ENCODE data around the gene TBCC.
A peak's percentile ranks its signal among the peaks of the same experiment; 100 is the strongest.
"Not testable (repeated sequence)": the region's sequence is repeated elsewhere in the genome, so short reads cannot be mapped to it uniquely, and the experiment has no call there.

TBCC gene, protein sequence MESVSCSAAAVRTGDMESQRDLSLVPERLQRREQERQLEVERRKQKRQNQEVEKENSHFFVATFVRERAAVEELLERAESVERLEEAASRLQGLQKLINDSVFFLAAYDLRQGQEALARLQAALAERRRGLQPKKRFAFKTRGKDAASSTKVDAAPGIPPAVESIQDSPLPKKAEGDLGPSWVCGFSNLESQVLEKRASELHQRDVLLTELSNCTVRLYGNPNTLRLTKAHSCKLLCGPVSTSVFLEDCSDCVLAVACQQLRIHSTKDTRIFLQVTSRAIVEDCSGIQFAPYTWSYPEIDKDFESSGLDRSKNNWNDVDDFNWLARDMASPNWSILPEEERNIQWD

DNA sequence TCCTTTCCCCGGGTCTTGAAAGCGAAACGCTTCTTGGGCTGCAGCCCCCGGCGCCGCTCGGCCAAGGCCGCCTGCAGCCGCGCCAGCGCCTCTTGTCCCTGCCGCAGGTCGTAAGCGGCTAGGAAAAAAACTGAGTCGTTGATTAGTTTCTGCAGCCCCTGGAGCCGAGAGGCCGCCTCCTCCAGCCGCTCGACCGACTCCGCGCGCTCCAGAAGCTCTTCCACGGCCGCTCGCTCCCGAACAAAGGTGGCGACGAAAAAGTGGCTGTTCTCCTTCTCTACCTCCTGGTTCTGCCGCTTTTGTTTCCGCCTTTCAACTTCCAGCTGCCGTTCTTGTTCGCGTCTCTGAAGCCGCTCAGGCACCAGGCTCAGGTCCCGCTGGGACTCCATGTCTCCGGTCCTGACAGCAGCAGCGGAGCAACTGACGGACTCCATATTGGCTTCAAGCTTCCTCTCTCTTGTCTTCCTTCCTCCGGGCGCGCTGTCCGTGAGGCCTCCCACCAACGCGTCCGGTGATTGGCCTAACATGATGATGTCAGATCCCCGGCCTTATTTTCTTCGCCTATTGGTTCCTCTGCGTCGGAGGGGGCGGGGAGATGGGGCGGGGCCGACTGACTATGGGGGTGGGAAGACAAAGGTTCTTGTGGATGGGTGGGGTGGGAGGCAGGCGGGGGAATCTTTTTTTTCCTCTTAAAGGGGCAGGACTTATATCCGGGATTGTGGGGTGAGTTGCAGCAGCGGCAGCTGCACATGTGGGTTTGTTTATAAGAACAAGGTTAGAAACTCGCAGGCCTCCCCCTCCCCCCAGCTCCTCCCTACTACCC, at the start of gene TBCC:
Gene TBCC (minus strand): TSS at position 464 of the 823 bp plus-strand sequence. CDS start 30 bp downstream, at position 434.
- peak; percentile 99 for DNase-seq

DNA sequence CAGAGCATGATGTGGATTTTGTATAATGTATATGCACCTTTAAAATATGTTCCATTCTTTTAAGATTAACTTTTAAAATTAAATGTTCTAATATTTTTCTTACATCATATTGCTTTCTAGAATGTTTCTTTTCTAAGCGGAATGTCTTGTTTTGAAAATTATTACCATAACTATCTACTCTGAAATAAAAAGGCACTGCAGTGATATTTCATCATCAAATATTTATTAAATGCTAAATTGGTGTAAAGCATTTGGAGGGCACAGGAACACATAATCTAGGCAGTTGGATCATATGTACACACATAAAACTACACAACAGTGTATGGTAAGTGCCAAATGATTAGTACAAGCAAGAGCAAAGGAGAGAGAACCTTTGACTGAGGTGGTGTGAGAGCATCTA, 49.7 kb upstream of the TBCC start:
- no peak for DNase-seq

DNA sequence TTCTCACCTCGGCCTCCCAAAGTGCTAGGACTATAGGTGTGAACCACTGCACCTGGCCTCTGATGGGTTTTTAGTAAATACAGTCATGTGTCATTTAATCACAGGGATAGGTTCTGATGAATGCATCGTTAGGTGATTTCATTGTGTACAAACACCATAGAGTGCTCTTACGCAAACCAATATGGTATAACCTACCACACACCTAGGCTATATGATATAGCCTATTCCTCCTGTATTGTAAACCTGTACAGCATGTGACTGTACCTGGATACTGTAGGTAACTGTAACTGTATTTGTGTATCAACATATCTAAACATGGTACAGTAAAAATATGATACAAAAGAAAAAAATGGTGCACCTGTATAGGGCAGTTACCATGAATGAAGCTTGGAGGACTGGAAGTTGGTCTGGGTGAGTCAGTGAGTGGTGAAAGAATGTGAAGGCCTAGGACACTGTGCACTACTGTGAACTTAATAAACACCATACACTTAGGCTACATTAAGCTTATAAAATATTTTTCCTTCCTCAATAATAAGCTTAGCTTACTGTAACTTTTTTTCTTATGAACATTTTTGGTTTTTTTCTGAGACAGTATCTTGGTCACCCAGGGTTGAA, 45.9 kb upstream of the TBCC start:
- no peak for DNase-seq

DNA sequence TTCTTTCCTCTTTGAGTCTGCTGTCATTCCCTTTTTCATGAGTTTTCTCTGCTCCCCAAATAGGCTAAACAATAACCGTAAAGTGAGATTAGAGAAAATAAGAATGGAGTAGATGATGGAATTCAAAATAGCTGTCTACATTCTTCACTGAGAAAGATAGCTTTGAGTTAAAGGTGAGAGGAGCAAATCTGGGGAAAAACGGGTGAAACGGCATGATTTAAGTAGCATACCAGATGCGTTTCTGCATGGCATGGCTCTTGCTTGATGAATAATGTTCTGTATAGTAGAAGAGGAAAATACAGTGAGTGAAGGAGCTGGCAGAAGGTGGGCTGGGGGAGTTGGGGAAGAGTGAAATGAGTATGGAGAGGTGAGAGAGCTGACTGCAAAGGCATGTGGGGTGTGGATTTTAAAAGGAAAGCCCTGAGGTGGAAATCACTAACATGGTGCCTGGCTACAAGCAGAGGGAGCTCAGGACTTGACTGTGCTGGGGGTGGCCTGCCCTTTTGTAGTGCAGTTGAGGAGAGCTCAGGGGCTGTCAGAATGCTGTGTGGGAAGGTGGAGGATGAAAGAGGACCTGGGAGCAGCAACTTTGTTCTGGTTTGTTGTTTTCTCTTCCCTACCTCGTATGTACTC, 44.8 kb upstream of the TBCC start:
- peak; percentile 77 for DNase-seq

- no peak for DNase-seq
Measured at GRCh38 chr6:42788671-42789070, 42.8 kb upstream of the TBCC start.

- no peak for DNase-seq
Measured at GRCh38 chr6:42787063-42787472, 41.2 kb upstream of the TBCC start.

DNA sequence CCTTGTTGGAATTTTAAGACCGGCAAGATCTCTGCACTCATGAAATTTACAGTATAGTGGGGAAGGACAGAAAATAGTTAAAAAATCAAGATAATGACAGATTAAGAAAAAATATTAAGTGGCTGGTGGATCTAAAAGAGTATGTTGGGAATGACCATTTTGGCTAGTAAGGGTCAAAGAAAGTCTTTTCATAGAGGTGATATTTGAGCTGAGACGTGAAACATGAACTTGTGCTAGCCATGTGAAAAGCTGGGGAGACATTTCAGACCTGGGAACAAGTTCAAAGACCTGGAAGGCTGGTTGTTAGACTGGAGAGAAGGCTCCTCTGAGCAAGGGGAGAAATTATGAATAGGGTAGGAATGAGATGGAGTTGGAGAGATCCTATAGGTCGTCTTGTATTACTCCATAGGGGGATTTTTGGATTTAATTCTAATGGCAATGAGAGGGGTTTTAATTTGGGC, 40.7 kb upstream of the TBCC start:
- DNase-seq = no peak

DNA sequence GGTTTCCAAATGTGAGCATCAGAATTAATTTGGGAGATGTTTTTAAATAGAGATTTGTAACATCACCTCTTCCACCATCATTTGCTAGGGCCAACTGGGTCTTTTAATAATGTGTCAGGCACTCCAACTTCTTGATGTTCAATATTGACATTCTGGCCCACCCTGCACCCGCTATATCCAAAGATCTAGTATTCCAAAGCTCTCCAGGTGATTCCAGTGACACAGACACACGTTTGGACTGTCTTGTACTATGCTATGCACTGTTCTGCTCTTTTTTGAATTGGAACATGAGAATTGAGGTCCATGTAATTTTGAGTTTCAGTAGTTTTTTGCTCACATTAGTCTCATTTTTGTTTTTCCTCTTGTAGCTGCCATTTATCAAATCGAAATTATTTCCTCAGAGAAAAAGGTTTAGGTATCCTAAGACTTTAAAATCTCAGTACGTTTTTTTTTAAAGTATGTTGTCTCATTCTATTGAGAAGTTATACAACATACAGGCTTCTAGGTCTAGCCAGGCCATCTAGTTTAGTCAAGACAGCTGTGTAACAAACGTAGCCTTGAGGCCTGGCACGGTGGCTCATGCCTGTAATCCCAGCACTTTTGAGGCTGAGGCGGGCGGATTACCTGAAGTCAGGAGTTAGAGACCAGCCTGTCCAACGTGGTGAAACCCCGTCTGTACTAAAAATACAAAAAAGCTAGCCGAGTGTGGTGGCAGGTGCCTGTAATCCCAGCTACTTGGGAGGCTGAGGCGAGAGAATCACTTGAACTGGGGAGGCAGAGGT, 39.0 kb upstream of the TBCC start:
- DNase-seq = no peak

DNA sequence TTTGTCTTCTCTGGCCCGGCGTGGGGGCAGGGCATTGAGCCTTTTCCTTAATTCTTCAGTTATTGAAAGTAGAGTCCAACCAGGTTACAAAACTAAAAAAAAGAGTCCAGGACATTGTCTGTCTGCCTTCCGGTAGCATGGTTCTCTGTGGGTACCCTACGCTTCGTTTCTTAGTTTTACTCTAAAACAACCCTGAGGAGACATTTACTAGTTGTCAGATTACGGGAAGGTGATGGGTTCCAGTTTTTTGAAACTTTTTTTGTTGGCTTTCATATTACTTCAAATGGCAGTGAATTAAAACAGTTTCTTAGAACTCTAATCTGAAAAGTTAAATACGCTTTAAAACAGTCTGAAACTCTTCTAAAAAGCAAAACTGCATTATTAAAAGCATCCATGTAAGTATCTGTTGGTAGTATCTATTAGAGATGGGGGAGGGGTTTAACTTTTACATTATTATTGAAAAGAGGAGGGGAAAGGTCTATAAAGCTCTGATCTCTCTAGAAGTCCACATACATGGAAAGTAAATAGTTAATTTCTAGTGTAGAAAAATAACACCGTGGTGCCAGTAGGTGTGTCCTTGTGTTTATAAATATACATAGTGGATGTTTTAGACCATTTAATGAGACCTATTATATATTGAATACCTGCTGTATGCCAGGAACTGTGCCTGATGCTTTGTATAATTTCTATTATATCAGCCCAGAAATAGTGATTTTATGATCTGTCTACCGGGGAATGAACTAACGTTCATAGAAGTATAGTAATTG, 38.2 kb upstream of the TBCC start:
- no peak for DNase-seq

DNA sequence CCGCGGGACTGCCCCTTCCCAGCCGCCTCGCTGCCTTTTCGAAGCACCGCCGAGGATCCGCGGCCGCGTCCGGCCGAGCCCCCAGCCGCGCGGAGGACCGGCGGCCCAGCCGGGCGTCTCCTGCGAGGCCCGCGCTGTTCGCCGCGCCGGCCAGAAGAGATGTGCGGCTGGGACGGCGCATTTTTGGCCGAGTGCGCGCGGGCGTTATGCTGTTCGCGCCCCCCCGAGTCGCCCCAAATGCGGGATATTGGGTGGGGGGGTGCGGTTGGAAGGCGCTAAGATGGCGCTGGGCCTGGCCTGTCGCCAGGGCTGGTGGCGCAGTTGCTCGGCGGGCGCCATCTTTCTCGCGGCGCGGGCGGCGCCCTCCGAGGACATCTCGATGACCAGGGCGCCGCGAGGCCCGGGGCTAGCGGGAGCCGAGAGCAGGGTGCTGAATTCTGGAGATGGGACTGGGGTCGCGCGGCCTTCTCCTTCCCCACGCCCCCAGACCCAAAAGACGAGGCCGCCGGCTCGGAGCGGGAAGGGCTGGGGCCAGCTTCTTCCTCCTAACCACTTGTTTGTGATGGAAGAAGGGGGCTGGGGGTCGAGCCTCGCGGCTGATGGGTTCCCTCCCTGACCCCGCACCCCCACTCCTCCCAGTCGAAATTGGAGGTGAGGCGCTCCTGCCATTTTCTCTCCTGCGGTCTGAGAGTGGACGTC, 37.4 kb upstream of the TBCC start:
- DNase-seq = peak; percentile 66

DNA sequence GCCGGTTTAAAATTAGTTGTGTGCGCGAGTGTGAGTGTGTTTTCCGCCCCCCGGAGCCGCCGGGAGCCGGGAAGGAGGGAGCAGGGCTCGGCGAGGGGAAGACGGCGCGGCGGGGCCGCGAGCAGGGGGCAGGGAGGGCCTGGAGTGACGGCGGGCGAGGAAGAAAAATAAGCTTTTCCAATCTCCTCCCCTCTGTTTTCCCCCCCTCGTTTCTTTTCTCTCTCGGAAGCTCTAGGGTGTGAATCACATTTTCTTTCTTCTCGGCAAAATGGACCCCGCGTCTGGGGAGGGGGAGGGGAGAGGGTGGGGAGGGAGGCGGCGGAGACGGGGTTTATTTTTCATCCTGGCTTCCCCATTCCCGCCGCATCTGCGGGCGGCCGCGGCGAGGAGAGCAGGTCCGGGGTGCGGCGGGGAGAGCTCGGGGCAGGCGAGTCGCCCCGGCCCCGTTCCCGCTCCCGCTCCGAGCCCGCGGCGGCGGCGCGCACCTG, 36.8 kb upstream of the TBCC start:
- DNase-seq = peak; percentile 87

DNA sequence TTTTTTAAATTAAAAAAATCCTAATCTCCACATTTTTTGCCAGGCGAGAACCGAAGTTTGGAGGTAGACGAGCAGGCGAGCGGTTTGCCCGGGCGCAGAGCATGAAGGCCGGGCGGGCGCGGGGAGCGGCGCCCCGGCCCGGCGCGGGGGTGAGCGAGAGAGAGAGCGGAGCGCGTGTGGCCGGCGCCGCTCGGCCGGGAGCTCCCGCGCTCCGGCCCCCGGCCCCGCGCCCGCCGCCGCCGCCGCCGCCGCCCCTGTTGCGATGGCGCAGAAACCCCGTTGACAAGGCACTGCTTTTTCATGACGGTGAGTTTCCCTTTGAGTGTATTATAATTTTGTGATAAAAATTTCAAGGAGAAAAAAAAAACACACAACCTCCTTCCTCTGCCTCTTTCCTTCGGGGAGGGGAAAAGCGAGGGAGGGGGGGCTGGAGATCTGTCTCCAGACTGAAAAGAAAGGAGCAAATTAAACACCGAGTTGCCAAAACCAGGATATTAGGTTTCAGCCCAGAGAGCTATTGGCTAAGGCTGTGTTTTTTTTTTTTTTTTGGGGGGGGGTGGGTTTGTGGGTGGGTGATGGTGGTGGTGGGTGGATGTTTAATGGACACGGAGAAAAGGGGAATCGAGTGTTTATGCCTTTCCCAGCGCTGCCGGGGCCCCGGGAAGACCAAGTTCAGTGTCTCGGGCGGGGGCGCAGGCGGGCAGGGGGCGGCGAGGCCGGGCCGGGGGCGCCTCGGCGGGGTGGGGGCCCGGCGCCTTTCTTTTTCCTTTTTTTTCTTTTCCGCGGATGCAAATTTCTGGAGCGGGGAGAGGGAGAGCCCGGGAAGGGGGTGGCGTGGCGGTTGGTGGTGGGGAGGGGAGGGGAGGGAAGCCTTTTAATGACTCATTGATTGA, 36.1 kb upstream of the TBCC start, which contains the start of gene BICRAL:
Gene BICRAL (plus strand): TSS at position 257 of the 893 bp plus-strand sequence. CDS start 39,971 bp downstream, outside the sequence.
- DNase-seq = peak; percentile 70

DNA sequence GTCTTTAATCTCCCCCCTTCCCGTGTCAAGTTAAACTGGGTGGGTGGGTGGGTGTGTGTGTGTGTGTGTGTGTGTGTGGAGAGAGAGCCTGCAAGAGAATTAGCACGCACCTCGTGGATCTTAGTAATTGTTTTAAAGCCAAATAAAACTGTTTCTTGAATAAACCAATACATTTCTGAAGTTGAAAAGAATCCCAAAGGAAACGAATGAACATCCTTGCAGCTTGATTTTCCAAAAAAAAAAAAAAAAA, 35.6 kb upstream of the TBCC start:
- DNase-seq = no peak

DNA sequence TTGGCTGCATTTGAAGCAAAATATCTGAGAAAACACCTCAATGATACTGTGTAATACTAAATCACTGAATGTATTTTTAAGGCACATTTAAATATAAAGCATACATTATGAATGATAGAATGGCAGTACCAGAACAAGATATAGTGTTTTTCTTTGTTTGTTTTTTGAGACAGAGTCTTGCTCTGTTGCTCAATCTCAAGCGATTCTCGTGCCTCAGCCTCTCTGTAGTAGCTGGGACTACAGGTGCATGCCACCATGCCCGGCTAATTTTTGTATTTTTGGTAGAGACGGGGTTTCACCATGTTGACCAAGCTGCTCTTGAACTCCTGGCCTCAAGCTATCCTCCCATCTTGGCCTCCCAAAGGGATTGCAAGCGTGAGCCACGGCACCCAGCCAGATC, 33.6 kb upstream of the TBCC start:
- no peak for DNase-seq

DNA sequence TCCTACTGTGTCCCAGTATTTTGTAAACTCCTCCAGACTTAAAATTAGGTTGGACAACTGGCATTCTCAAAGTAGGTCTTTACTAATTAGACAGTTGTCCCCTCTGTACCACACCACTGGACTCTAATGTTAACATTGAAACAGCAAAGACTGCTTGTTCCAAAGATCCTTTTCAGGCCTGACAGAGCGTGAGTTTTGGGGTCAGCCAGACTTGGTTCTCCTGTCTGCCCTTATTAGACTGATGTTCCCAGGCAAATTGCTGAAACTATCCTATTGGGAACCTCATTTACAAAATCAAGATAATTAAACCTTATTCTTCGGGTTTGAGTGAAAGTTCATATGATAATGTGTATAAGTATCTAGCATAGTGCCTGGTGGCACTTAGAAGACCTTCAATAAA, 32.2 kb upstream of the TBCC start:
- no peak for DNase-seq

- no peak for DNase-seq
Measured at GRCh38 chr6:42777126-42777822, 31.4 kb upstream of the TBCC start.

DNA sequence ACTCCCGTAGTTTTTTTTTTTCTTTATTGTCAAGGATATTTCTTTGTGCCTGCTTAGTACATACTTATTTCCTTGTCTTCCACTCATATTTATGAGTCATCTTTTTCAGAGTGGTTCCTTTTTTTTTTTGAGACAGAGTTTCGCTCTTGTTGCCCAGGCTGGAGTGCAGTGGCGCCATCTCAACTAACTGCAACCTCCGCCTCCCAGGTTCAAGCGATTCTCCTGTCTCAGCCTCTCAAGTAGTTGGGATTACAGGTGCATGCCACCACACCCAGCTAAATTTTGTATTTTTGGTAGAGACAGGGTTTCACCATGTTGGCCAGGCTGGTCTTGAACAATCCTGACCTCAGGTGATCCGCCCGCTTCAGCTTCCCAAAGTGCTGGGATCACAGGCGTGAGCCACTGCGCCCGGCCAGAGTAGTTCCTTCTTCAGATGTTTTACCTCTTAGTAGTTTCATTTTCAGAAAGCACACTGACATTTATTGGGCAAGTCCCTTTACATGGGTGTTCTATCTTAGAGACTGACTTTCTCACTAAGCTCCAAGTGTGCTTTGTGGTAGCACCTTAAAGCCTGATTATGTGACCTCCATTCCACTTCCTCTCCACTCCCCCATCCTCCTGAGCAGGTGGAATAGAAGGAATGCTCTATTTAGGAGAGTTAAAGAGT, 29.1 kb upstream of the TBCC start:
- not testable (repeated sequence) for DNase-seq

GRCh38 chr6:42774201-42774600, 28.3 kb upstream of the TBCC start:
- DNase-seq = no peak

- no peak for DNase-seq
Measured at GRCh38 chr6:42771741-42772100, 25.8 kb upstream of the TBCC start.
